ACC112 (cell line): ENCODE results near the gene IL16.

ENCODE experiments used
- H2AFZ ChIP-seq: fragments of 200-600 bp; sonication (generic); one replicate; pipeline ENCODE4 v1.6.0; 2017; ENCODE audit warnings: antibody characterized with exemption, low read length; ENCODE audit not compliant: unreplicated experiment
- H3K27ac ChIP-seq: fragments of 200-600 bp; sonication (generic); 2 replicates; pipeline ENCODE4 v1.5.1; 2014; ENCODE audit warnings: low read depth, mild to moderate bottlenecking, antibody characterized with exemption, low read length, moderate library complexity
- H3K27me3 ChIP-seq: fragments of 200-600 bp; sonication (generic); 2 replicates; pipeline ENCODE4 v1.6.1; 2014; ENCODE audit warnings: mild to moderate bottlenecking, antibody characterized with exemption, low read length, moderate library complexity, mixed read lengths; ENCODE audit not compliant: insufficient read depth
- H3K36me3 ChIP-seq: fragments of 200-600 bp; sonication (generic); 2 replicates; pipeline ENCODE4 v1.6.1; 2016; ENCODE audit warnings: mild to moderate bottlenecking, antibody characterized with exemption, low read length, moderate library complexity, mixed read lengths; ENCODE audit not compliant: insufficient read depth
- H3K4me1 ChIP-seq: fragments of 200-600 bp; sonication (generic); one replicate; pipeline ENCODE4 v1.6.1; 2016; ENCODE audit warnings: low read length, mixed read lengths; ENCODE audit not compliant: insufficient read depth, unreplicated experiment, control insufficient read depth
- H3K4me3 ChIP-seq: fragments of 200-600 bp; sonication (generic); 2 replicates; pipeline ENCODE4 v1.5.1; 2014; ENCODE audit warnings: mild to moderate bottlenecking, low read depth, low read length
- H3K79me2 ChIP-seq: fragments of 200-600 bp; sonication (generic); one replicate; pipeline ENCODE4 v1.6.0; 2016; ENCODE audit warnings: low read length; ENCODE audit not compliant: control insufficient read depth, unreplicated experiment, insufficient read depth

Gene IL16

GRCh38 chr15:81293728-81294515 lies 97.2 kb downstream of the IL16 start:
- H3K27me3 ChIP-seq, result peaks cover 16% of the 10 kb centered on the region
- no peak overlapping the region for H3K4me3 ChIP-seq
- H3K4me1 ChIP-seq, result peaks cover 13% of the 10 kb centered on the region
- no peaks in the 10 kb centered on the region for H3K36me3 ChIP-seq
- H2AFZ ChIP-seq, result no peak overlapping the region
- H3K79me2 ChIP-seq, result no peaks in the 10 kb centered on the region
- H3K27ac ChIP-seq, result no peak overlapping the region

- Histone ChIP-seq H3K36me3 (no peaks in the 10 kb centered on the region), H3K27ac (no peak overlapping the region), H3K27me3 (peaks cover 16% of the 10 kb centered on the region), H2AFZ (no peak overlapping the region), H3K79me2 (no peaks in the 10 kb centered on the region), H3K4me1 (peaks cover 13% of the 10 kb centered on the region), H3K4me3 (no peak overlapping the region)
Observed at GRCh38 chr15:81294516-81294880, 97.8 kb downstream of the IL16 start.

GRCh38 chr15:81295486-81296121 lies 98.9 kb downstream of the IL16 start:
- H3K4me1 ChIP-seq, result peaks cover 13% of the 10 kb centered on the region
- H3K27me3 ChIP-seq, result peaks cover 16% of the 10 kb centered on the region
- H3K36me3 ChIP-seq, result no peaks in the 10 kb centered on the region
- no peaks in the 10 kb centered on the region for H3K79me2 ChIP-seq
- H3K27ac ChIP-seq, result no peak overlapping the region
- no peak overlapping the region for H3K4me3 ChIP-seq
- no peak overlapping the region for H2AFZ ChIP-seq

GRCh38 chr15:81296186-81296585 lies 99.5 kb downstream of the IL16 start:
- no peak overlapping the region for H3K27ac ChIP-seq
- H3K27me3 ChIP-seq, result peaks cover 16% of the 10 kb centered on the region
- H3K4me1 ChIP-seq, result peaks cover 13% of the 10 kb centered on the region
- no peaks in the 10 kb centered on the region for H3K36me3 ChIP-seq
- no peak overlapping the region for H3K4me3 ChIP-seq
- H3K79me2 ChIP-seq, result no peaks in the 10 kb centered on the region
- no peak overlapping the region for H2AFZ ChIP-seq

GRCh38 chr15:81296673-81297072 lies 100.0 kb downstream of the IL16 start:
- Histone ChIP-seq H2AFZ (no peak overlapping the region), H3K27me3 (peaks cover 17% of the 10 kb centered on the region), H3K79me2 (no peaks in the 10 kb centered on the region), H3K27ac (no peak overlapping the region), H3K36me3 (no peaks in the 10 kb centered on the region), H3K4me1 (peaks cover 13% of the 10 kb centered on the region), H3K4me3 (no peak overlapping the region)

- Histone ChIP-seq H3K4me3 (no peak overlapping the region), H3K27ac (no peak overlapping the region), H3K79me2 (no peaks in the 10 kb centered on the region), H3K4me1 (peaks cover 13% of the 10 kb centered on the region), H2AFZ (no peak overlapping the region), H3K27me3 (peaks cover 20% of the 10 kb centered on the region), H3K36me3 (no peaks in the 10 kb centered on the region)
Observed at GRCh38 chr15:81297147-81297572, 100.5 kb downstream of the IL16 start.

- no peak overlapping the region for H3K4me3 ChIP-seq
- H3K4me1 ChIP-seq, result peaks cover 13% of the 10 kb centered on the region
Observed at GRCh38 chr15:81297603-81298575, 101.2 kb downstream of the IL16 start.

GRCh38 chr15:81298611-81299010 lies 101.9 kb downstream of the IL16 start:
- peaks cover 17% of the 10 kb centered on the region for H3K27me3 ChIP-seq
- no peaks in the 10 kb centered on the region for H3K36me3 ChIP-seq

More at GRCh38 chr15:81297603-81298575, 101.2 kb downstream of the IL16 start:
- no peaks in the 10 kb centered on the region for H3K79me2 ChIP-seq
- no peak overlapping the region for H2AFZ ChIP-seq
- H3K27ac ChIP-seq, result no peak overlapping the region
- no peaks in the 10 kb centered on the region for H3K36me3 ChIP-seq
- peaks cover 18% of the 10 kb centered on the region for H3K27me3 ChIP-seq

GRCh38 chr15:81299156-81299555 lies 102.5 kb downstream of the IL16 start:
- Histone ChIP-seq H3K27ac (no peak overlapping the region), H3K27me3 (peaks cover 17% of the 10 kb centered on the region), H3K4me3 (no peak overlapping the region), H3K36me3 (no peaks in the 10 kb centered on the region), H2AFZ (no peak overlapping the region), H3K79me2 (no peaks in the 10 kb centered on the region), H3K4me1 (peaks cover 13% of the 10 kb centered on the region)

More at GRCh38 chr15:81298611-81299010, 101.9 kb downstream of the IL16 start:
- Histone ChIP-seq H3K4me3 (no peak overlapping the region), H3K27ac (no peak overlapping the region), H2AFZ (no peak overlapping the region), H3K4me1 (peaks cover 13% of the 10 kb centered on the region), H3K79me2 (no peaks in the 10 kb centered on the region)

GRCh38 chr15:81299630-81300273 lies 103.1 kb downstream of the IL16 start:
- Histone ChIP-seq H3K4me1 (peaks cover 13% of the 10 kb centered on the region), H3K36me3 (no peaks in the 10 kb centered on the region), H3K4me3 (no peak overlapping the region), H3K27ac (no peak overlapping the region), H3K79me2 (no peaks in the 10 kb centered on the region), H2AFZ (no peak overlapping the region), H3K27me3 (peaks cover 21% of the 10 kb centered on the region)
